Measurements from ENCODE around the gene DACT3. TPM values are rescaled to one million over a fixed set of nuclear protein-coding genes. Genes with fewer than 3 reads are reported as not detected.

DACT3 gene
- total RNA-seq, 2 experiments from 2014 or later, result 2.8 to 3.0 TPM

DNA sequence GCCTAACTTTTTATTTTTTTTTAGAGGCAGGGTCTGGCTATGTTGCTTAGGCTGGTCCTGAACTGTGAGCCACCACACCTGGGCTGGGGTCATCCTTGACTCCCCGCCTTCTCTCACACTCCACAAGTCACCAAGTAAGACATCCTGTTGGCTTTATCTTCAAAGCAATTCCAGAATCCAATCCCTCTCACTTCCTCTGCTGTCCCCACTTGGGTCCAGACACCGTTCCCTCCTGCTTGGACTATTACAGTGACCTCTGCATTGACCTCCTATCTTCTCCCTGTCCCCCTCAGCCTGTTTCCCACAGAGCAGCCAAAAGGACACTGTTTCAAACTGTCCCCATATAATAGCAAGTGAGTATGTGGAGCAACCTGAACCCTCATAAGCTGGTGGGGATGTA is 20.3 kb downstream of the DACT3 start:
- Mint-ChIP-seq H3K9me3 (no peaks in the 10 kb centered on the region), H3K4me1 (ENCODE audit: low read depth) (peaks cover 2% of the 10 kb centered on the region), H3K27me3 (peaks cover 6% of the 10 kb centered on the region), H3K36me3 (no peaks in the 10 kb centered on the region), H3K27ac (no peak overlapping the region), H3K4me3 (peak overlapping the region; percentile 11)
- ChIA-PET POLR2A (interaction anchor here (1.2 kb wide), 1 partner anchor 7 kb away, joined by 6 read pairs; no protein-coding TSS in a partner anchor), CTCF (no interaction called here)
- intact Hi-C loops (cut with micrococcal nuclease), result no loop called here
- DNase-seq, result no peak

DNA sequence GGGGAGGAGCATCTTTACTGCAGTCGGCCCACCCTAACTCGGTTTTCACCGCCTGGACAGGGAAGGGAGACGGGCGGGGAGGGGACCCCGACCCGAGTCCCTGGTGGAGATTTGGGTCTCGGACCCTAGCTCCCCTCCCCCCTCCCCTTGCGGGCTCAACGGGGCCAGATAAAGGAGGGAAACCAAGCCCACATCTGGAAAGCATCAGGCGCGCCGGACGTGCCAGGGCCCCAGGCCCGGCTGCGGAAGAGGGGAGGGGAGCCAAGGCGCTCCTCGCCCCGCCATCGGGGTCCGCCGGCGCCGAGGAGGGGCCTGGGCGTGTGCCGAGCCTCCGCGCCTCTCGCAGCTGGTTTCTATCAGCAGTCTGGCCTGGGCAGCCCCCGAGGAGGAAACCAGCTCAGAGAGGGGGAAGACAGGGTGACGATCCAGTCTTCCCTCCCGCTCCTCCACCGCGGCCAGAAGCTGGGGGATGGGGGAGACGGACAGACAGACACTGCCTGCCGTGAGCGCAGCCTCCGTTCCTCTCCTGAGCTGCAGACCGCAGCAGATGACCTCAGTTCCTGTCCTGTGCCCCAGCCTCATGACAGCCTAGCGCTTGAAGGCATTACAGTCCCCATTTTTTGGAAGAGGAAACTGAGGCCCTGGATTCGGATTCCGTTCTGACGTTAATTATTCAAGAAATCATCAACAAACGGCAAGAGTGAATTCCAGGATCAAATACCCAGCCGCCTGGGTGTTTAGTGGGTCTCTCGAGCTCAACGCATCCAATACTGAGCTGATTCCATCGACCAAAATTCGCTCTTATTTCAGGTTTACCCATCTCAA is 21.4 kb downstream of the DACT3 start:
- POLR2A ChIA-PET, result interaction anchor here (1.0 to 1.3 kb wide), 4 partner anchors 8 to 75 kb away, joined by 3 to 6 read pairs (median 4); partner anchors contain the start of gene DACT3

DNA sequence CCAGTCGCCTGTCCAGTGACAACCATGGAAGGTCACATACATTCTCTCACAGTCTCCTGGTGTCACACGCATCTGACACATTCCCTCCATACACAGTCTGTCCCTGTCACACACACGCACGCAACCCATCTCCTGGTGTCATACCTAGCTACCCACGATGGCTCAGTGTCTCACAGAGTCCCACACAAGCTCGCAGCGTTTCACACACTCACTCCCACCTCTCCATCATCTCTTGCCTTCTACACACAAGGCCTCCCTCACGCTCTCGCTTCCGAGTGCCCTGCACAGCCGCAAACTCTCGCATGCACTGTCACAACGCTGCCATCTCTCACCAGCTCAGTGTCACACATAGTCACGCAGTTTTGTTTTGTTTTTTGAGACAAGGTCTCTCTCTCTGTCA is 23.8 kb downstream of the DACT3 start:
- peaks cover 20% of the 10 kb centered on the region for H3K4me1 Mint-ChIP-seq (ENCODE audit: low read depth)
- no peaks in the 10 kb centered on the region for H3K36me3 Mint-ChIP-seq
- intact Hi-C loops (cut with micrococcal nuclease), result no loop called here
- H3K27ac Mint-ChIP-seq, result no peak overlapping the region
- H3K27me3 Mint-ChIP-seq, result peaks cover 3% of the 10 kb centered on the region
- no peak overlapping the region for H3K4me3 Mint-ChIP-seq
- POLR2A ChIA-PET, result interaction anchor here (1.3 kb wide), 1 partner anchor 17 kb away, joined by 4 read pairs; no protein-coding TSS in a partner anchor
- CTCF ChIA-PET, result interaction anchor here (0.6 to 1.2 kb wide), 3 partner anchors 18 to 93 kb away, joined by 4 to 8 read pairs (median 4); no protein-coding TSS in a partner anchor
- DNase-seq, result peak; percentile 49
- no peaks in the 10 kb centered on the region for H3K9me3 Mint-ChIP-seq

More for the DNA sequence above, 21.4 kb downstream of the DACT3 start:
- no peaks in the 10 kb centered on the region for H3K36me3 Mint-ChIP-seq
- peak; percentile 70 for DNase-seq
- no peak overlapping the region for H3K27ac Mint-ChIP-seq
- intact Hi-C loops (cut with micrococcal nuclease), result no loop called here
- peaks cover 3% of the 10 kb centered on the region for H3K27me3 Mint-ChIP-seq
- H3K4me3 Mint-ChIP-seq, result no peak overlapping the region
- CTCF ChIA-PET, result no interaction called here
- H3K4me1 Mint-ChIP-seq (ENCODE audit: low read depth), result peaks cover 7% of the 10 kb centered on the region
- no peaks in the 10 kb centered on the region for H3K9me3 Mint-ChIP-seq

DNA sequence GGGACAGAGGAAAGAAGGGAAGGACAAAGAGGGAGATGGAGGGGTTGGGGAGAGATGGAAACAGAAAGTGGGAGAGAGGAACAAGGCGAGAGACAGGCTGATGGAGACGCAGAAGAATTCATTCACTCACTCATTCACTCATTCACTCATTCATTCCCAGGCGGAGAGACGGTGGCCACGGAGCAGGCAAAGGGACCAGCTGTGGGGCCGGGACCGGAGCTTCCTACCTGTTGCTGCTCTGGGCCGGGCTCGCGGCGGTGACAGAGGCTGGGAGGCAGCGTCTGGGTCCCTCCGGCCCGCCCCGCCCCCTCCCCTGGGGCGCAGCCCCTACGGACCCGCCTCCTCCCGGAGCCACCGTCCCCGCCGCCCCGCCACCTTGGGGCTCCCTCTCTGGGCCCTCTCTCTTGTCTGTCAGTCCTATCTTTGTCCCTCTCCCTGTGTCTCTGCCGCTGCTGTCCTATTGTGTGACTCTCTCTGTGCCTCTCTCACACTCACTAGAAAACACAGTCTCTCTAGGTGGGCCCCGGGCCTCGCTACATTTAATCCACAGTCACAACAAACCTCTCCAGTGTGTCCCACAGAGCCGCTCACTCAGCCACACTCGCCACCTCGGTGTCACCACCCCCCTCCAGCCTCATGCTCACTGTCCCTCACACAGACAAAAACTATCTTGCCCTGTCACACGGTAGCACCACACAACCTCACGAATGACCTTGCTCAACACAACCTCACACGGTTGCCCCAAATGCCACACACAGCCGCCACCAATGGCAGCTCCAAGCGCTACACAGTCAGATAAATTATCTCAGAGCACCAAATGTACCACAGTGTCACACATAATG is 24.8 kb downstream of the DACT3 start, which contains the start of gene GNG8:
Gene GNG8, minus strand, starts transcription at position 283 of the 842 bp plus-strand sequence. CDS start 1,520 bp downstream, outside the sequence.
- H3K4me3 Mint-ChIP-seq, result peak within 1 kb of the TSS; percentile 68
- H3K9me3 Mint-ChIP-seq, result no peaks in the 10 kb centered on the region
- intact Hi-C loops (cut with micrococcal nuclease), result no loop called here
- peaks cover 3% of the 10 kb centered on the region for H3K27me3 Mint-ChIP-seq
- ChIA-PET POLR2A (no interaction called here), CTCF (interaction anchor here (0.6 kb wide), 1 partner anchor 94 kb away, joined by 4 read pairs; no protein-coding TSS in a partner anchor)
- peak; percentile 48 for DNase-seq
- H3K36me3 Mint-ChIP-seq, result no peaks in the 10 kb centered on the region
- H3K4me1 Mint-ChIP-seq (ENCODE audit: low read depth), result peaks cover 20% of the 10 kb centered on the region
- no peak within 1 kb of the TSS for H3K27ac Mint-ChIP-seq

DNA sequence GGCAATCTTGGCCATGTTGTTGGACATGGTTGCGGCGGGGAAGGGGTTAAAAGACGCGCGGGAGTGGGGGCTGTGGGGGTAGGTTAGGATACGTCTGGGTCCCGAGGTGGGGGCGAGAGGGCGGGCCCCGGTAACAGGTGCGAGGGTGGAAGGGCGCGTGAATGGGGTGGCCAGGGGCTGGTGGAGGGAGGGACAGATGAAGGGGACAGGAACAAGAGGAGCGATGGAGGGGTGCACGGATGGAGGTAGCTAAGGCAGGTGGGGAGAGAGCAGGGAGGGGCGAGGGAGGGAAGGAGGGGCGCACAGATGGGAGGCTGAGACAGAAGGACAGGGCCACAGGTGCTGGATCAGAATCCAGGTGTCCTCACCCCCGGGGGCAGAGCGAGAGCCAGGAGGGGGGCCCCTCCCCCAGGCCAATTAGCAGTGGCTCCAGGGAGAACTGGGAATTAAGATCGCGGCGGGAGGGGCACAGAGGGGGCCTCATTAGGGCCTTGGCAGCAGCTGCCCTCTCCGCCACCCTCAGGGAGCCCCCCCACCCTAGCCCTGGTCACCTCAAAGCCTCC is 26.2 kb downstream of the DACT3 start:
- no peak for DNase-seq
- CTCF ChIA-PET, result interaction anchor here (1.7 to 3.0 kb wide), 2 partner anchors 20 to 27 kb away, joined by 14 read pairs; partner anchors contain the start of gene DACT3

DNA sequence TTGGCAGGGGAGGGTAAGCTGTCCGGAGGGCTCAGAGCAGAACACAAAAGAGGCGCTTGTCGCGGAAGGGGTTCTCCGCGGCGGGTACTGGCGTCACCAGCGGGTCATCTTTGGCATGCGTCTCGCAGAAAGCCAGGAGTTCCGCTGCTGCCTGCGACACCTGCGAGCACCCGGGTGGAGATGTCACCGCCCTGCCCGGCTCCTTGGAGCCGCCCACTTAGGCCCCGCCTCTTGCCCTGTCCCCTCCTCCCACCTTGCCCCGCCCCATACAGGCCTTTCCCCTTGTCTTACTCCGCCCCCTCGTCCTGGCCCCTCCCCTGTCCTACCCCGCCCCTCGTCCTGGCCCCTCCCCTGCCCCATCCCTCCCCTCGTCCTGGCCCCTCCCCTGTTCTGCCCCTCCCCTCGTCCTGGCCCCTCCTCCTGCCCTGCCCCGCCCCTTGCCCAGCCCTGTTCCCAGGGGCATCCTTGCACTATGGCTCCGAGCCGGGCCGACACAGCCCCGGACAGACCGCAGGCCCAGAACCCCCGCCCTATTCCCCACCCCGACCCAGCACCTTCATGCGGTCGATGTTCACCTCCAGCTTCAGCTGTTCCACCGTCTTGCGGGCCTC is 26.8 kb downstream of the DACT3 start:
- Mint-ChIP-seq H3K9me3 (no peaks in the 10 kb centered on the region), H3K4me3 (peak overlapping the region; percentile 76), H3K4me1 (ENCODE audit: low read depth) (peaks cover 20% of the 10 kb centered on the region), H3K36me3 (no peaks in the 10 kb centered on the region), H3K27ac (peak overlapping the region; percentile 40), H3K27me3 (no peaks in the 10 kb centered on the region)
- ChIA-PET POLR2A (interaction anchor here (1.2 kb wide), 1 partner anchor 33 kb away, joined by 6 read pairs; the partner anchor contains the start of gene CALM3), CTCF (interaction anchor here (0.9 to 3.0 kb wide), 7 partner anchors 12 to 120 kb away, joined by 3 to 14 read pairs (median 4); partner anchors contain the start of genes CALM3 and DACT3)
- intact Hi-C loops (cut with micrococcal nuclease), result loop anchor here (1.0 kb wide), 4 partner anchors 9 to 33 kb away; partner anchors contain the start of genes CALM3, DACT3 and PTGIR
- DNase-seq, result peak; percentile 99

More for the DNA sequence above, 26.2 kb downstream of the DACT3 start:
- intact Hi-C loops (cut with micrococcal nuclease), result loop anchor here (1.0 kb wide), 4 partner anchors 9 to 33 kb away; partner anchors contain the start of genes CALM3, DACT3 and PTGIR
- POLR2A ChIA-PET, result interaction anchor here (0.7 to 1.2 kb wide), 2 partner anchors 27 to 34 kb away, joined by 3 to 6 read pairs; partner anchors contain the start of gene CALM3
- Mint-ChIP-seq H3K27ac (no peak overlapping the region), H3K4me3 (peak overlapping the region; percentile 61), H3K36me3 (no peaks in the 10 kb centered on the region), H3K4me1 (ENCODE audit: low read depth) (peaks cover 20% of the 10 kb centered on the region), H3K9me3 (no peaks in the 10 kb centered on the region), H3K27me3 (no peaks in the 10 kb centered on the region)

DNA sequence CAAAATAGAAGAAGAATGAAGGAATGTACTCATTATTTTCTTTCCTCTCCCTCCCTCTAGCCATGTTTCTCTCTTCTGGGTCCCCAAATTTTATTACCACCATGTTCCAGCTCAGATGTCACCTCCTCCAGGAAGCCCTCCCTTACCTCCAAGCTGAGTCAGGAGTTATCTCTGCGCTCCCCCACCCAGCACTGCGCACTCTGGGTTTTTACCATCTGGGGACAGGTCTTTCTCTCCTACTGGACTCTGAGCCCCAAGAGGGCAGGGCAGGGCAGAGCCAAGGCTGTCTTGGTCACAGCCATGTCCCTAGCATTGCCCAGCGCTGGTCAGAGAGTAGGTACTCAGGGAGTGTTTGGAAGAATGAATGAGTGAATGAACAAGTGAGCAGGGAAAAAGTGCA is 27.9 kb downstream of the DACT3 start:
- intact Hi-C loops (cut with micrococcal nuclease), result no loop called here
- POLR2A ChIA-PET, result no interaction called here
- H3K4me1 Mint-ChIP-seq (ENCODE audit: low read depth), result peaks cover 20% of the 10 kb centered on the region
- peak overlapping the region; percentile 76 for H3K4me3 Mint-ChIP-seq
- CTCF ChIA-PET, result interaction anchor here (1.1 to 3.0 kb wide), 6 partner anchors 11 to 121 kb away, joined by 3 to 14 read pairs (median 4); partner anchors contain the start of genes CALM3 and DACT3
- no peaks in the 10 kb centered on the region for H3K27me3 Mint-ChIP-seq
- H3K9me3 Mint-ChIP-seq, result no peaks in the 10 kb centered on the region
- H3K27ac Mint-ChIP-seq, result peak overlapping the region; percentile 21
- no peak for DNase-seq
- no peaks in the 10 kb centered on the region for H3K36me3 Mint-ChIP-seq

DNA sequence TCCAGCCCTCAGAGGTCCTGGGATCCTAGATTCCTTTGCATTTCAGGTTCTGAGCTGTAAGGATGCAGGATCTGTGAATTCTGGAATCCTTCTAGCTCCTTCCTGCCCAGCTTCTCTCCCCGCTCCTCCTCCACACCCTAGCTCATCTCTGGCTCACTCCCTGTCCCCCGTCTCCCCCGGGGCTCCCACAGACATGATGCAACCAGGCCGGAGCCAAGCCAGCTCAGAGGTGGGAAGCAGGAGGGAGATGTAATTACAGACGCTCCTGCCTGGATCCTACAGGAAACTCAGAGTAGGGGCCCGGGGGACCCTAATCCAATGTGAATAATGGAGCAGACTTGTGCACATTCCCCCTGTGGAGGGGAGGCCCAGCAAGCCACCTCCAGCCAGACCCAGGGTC is 29.5 kb downstream of the DACT3 start:
- Mint-ChIP-seq H3K9me3 (no peaks in the 10 kb centered on the region), H3K36me3 (no peaks in the 10 kb centered on the region), H3K27ac (no peak overlapping the region), H3K4me1 (ENCODE audit: low read depth) (peaks cover 20% of the 10 kb centered on the region), H3K27me3 (no peaks in the 10 kb centered on the region), H3K4me3 (no peak overlapping the region)
- POLR2A ChIA-PET, result interaction anchor here (1.1 kb wide), 1 partner anchor 83 kb away, joined by 3 read pairs; no protein-coding TSS in a partner anchor
- no peak for DNase-seq
- intact Hi-C loops (cut with micrococcal nuclease), result no loop called here
- CTCF ChIA-PET, result interaction anchor here (1.0 to 1.7 kb wide), 5 partner anchors 14 to 102 kb away, joined by 3 to 6 read pairs (median 3); no protein-coding TSS in a partner anchor

DNA sequence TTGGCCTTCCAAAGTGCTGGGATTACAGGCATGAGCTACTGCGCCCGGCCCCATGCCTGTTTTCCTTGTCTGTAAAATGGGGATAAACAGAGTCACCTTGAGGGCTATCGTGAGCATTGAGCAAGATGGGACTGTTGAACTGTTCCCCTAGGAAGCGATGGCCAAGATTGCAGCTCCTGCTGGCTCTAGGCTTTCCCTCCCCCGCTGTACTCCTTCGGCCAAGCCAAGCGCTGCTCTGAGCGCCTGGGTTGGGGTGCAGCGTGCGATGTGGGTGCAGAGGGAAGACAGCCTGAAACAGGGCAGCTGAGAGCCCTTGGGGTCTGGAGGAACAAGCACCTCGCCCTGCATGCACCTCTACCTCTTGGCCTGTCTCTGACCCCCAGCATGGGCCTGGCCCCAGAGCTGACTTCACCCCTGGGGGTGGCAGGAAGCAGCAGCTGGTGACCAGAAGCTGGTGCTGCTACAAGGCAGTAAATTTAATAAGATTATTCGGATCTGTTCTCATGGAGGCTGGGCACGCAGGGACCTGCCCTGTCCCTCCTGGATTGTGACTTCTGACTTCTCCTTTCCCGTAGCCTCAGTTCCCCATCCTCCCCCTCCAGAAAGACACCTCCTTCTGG is 30.3 kb downstream of the DACT3 start:
- Mint-ChIP-seq H3K4me1 (ENCODE audit: low read depth) (peaks cover 19% of the 10 kb centered on the region), H3K27me3 (no peaks in the 10 kb centered on the region), H3K4me3 (no peak overlapping the region), H3K27ac (no peak overlapping the region), H3K36me3 (no peaks in the 10 kb centered on the region), H3K9me3 (no peaks in the 10 kb centered on the region)
- DNase-seq, result no peak
- CTCF ChIA-PET, result interaction anchor here (1.0 to 1.7 kb wide), 3 partner anchors 14 to 18 kb away, joined by 3 to 6 read pairs (median 5); no protein-coding TSS in a partner anchor
- POLR2A ChIA-PET, result no interaction called here
- intact Hi-C loops (cut with micrococcal nuclease), result no loop called here

DNA sequence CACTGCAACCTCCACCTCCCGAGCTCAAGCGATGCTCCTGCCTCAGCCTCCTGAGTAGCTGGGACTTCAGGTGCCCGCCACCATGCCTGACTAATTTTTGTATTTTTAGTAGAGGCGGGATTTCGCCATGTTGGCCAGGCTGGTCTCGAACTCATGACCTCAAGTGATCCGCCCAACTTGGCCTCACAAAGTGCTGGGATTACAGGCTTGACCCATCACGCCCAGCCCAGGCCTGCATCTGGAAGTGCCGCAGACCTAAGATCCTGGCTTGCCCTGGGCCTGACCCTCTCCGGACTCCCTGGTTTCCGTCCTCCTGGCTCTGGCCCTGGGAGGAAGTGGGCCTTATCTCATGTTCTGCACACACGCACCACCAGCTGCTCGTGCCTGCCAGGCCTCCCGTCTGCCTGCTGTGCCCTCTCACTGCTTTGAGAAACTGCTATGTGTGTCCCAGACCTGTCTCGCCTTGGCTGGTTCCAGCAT is 31.4 kb downstream of the DACT3 start:
- Mint-ChIP-seq H3K4me1 (ENCODE audit: low read depth) (peaks cover 22% of the 10 kb centered on the region), H3K27ac (no peak overlapping the region), H3K4me3 (no peak overlapping the region), H3K9me3 (no peaks in the 10 kb centered on the region), H3K27me3 (no peaks in the 10 kb centered on the region), H3K36me3 (peaks cover 2% of the 10 kb centered on the region)
- no peak for DNase-seq
- POLR2A ChIA-PET, result interaction anchor here (0.6 kb wide), 1 partner anchor 29 kb away, joined by 4 read pairs; the partner anchor contains the start of gene CALM3
- CTCF ChIA-PET, result interaction anchor here (0.8 to 1.0 kb wide), 2 partner anchors 15 to 32 kb away, joined by 3 to 4 read pairs; partner anchors contain the start of gene DACT3
- intact Hi-C loops (cut with micrococcal nuclease), result no loop called here

Measured in activated CD4-positive, alpha-beta memory T cell treated with anti-CD3 and anti-CD28 coated beads for 36 hours (primary cell).